ENCODE results near the gene CPNE7. TPM values are rescaled to one million over a fixed set of nuclear protein-coding genes. Genes with fewer than 3 reads are reported as not detected.
"Not testable (repeated sequence)": the region's sequence is repeated elsewhere in the genome, so short reads cannot be mapped to it uniquely, and the experiment has no call there.

Gene CPNE7
- total RNA-seq, 1 donor from 2014 or later: 56.0 TPM

DNA sequence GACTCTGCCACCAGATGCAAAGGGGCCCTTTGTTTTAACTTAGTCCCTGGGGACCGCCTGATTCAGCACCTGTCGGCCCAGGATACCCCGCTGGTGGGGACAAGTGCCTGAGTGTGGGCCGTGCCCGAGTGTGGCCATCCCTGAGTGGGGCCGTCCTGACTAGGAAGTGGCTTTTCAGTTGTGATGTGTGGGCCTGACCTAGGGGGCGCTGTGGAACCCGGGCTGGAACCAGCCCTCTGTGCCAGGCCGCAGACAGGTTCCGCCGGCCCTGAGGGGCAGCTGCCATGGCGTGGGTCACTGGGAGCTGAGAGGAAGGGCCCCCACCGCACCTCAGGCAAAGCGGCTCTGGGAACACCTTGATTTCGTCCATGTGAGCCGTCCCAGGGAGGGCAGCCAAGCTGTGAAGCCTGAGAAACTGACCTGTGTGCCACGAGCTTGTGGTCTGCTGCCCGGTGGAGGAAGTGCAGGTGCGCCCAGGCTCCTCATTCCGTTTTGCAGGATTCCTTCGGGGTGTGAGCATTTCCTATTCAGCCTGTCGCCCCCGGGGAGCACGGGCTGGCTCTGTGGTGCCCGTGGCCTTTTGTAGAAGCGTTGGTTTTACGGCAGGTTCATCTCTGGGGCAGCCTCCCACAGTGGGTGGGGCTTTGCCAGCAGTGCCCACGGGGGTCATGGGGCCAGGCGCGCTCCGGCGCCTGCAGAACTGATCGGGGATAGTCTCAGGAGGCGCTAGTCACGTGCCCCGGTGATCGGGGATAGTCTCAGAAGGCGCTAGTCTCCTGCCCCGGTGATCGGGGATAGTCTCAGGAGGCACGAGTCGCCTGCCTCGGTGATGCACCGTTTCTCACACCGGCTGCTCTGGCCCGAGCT lies 9.8 kb upstream of the CPNE7 start:
- Mint-ChIP-seq H3K9me3 (no peaks in the 10 kb centered on the region), H3K4me1 (peaks cover 38% of the 10 kb centered on the region), H3K27me3 (peaks cover 2% of the 10 kb centered on the region), H3K36me3 (ENCODE audit: low read depth) (peaks cover 46% of the 10 kb centered on the region), H3K27ac (peak overlapping the region; percentile 49), H3K4me3 (peak overlapping the region; percentile 67)
- peak; percentile 87 for DNase-seq
- intact Hi-C loops (cut with micrococcal nuclease): no loop called here

DNA sequence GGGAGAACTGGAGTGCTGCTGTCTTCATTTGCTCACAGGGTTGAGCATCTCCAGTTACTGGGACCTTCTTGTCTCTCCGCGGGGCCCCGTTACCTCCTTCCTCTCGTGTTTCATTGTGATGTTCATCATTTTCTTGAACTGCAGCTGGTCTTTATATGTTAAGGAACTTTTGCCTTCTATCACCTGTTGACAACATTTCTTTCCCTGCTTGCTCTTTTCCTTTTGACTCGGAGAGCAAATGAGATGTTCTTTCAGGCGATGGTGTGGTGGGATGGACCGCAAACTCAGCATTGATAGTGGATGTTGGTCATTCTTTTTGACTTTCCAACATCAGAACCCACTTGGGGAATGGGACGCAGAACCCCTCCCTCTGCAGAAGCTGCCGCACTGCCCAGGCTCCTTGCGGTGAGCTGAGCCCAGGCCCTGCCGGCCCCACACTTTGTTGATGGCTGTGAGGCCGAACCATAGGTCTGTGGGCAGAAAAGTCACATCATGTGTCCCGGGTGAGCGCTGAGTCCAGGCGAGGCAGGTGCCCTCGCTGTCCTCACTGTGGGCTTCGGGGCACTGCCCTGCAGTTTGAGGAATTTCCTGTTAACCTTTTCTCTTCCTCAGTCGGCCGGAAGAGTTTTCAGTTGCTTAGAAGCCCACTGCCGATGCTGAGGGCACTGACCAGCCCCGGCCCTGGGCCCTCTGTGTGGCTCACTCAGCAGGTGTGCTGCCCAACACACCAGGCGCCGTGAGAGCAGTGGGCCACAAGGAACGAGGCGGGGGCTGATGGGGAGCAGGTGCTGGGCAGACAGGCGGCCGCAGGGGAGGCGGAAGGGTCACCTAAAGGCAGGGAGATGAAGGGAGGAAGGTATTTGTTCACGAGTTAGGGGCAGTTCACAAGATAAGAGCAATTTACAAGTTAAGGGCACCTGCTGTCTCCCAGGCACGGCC lies 7.6 kb upstream of the CPNE7 start:
- Mint-ChIP-seq H3K27ac (no peak overlapping the region), H3K4me3 (no peak overlapping the region), H3K36me3 (ENCODE audit: low read depth) (peaks cover 26% of the 10 kb centered on the region), H3K4me1 (peaks cover 35% of the 10 kb centered on the region), H3K9me3 (no peaks in the 10 kb centered on the region), H3K27me3 (peaks cover 10% of the 10 kb centered on the region)
- intact Hi-C loops (cut with micrococcal nuclease): no loop called here
- no peak for DNase-seq

DNA sequence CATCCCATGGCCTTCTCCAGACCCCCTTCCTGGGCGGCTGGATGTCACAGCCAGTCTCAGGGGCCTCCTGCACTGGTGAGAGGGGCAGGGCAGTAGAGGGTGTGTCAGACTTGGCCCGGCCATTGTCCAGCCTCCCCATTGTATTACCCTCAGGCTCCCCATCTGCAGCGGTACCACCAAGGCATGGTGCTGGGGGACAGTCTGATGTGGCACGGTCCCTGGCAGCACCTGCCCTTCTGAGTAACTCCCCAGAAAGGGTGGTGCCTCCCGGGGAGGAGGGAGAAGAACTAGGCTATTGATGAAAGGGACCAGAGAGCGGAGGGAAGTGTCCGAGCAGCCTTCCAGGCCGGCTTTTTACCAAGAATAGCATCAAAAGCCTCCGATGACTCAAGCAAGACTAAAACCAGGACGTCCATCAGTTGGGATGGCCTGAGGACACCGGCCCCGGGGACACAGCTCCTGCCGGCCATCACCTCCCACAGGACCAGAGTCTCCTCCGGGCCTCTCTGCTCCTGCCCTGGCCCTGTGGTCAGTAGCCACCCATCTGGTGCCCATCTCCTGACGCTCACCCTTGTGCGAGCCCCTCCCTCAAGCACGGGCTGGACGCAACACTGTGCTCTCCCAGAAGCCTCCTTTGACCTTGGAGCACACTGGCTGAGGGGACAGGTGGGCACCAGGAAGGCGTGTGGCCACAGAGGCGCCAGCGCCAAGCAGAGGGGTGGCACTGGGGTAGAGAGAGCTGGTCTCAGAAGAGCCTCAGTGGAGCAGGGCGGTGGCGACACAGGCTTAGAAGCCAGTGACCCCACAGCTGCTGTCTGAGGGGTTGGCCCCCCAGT lies 5.8 kb upstream of the CPNE7 start:
- H3K4me1 Mint-ChIP-seq: peaks cover 21% of the 10 kb centered on the region
- peaks cover 18% of the 10 kb centered on the region for H3K27me3 Mint-ChIP-seq
- no peak for DNase-seq
- intact Hi-C loops (cut with micrococcal nuclease): no loop called here
- H3K4me3 Mint-ChIP-seq: no peak overlapping the region
- H3K27ac Mint-ChIP-seq: no peak overlapping the region
- peaks cover 11% of the 10 kb centered on the region for H3K36me3 Mint-ChIP-seq (ENCODE audit: low read depth)
- H3K9me3 Mint-ChIP-seq: no peaks in the 10 kb centered on the region

DNA sequence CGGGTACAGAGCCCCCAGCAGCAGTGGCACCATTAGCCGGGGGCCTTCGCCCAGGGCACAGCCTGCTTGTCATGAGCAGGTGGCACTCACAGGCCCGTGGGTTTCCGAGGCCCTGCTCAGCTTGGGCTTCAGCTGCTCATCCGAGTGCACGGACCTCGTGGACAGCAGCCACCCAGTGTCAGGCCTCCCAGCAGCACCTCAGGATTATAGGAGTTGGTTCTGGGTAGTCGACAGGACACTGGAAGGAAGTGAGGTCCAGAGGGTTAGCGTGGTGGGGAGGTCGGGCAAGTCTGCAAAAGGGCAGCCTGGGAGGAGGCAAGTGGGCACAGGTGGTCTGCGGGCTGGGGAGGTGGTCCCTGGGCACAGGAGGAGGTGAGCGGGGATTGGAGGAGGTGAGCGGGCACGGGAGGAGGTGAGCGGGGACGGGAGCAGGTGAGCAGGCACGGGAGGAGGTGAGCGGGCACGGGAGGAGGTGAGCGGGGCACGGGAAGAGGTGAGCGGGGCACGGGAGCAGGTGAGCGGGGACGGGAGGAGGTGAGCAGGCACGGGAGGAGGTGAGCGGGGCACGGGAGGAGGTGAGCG lies 5.1 kb upstream of the CPNE7 start:
- Mint-ChIP-seq H3K9me3 (no peaks in the 10 kb centered on the region), H3K27ac (no peak overlapping the region), H3K36me3 (ENCODE audit: low read depth) (peaks cover 6% of the 10 kb centered on the region), H3K4me3 (no peak overlapping the region), H3K27me3 (peaks cover 18% of the 10 kb centered on the region), H3K4me1 (peaks cover 14% of the 10 kb centered on the region)
- DNase-seq: no peak
- intact Hi-C loops (cut with micrococcal nuclease): no loop called here

DNA sequence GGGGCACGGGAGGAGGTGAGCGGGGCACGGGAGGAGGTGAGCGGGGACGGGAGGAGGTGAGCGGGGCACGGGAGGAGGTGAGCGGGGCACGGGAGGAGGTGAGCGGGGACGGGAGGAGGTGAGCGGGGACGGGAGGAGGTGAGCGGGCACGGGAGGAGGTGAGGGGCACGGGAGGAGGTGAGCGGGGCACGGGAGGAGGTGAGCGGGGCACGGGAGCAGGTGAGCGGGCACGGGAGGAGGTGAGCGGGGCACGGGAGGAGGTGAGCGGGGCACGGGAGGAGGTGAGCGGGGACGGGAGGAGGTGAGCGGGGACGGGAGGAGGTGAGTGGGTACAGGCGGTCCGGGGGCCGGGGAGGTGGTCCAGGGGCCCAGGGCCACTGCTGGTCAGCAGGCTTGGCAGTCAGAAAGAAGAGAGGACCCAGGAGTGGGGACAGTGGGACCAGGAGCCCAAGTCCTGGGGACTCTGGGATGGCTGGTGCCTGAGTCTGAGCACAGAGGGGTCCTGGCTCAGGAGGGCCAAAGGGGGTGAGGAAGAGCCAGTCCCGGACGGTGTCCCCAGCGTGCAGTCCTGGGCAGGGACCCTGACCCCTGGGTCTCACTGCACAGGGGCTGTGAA lies 4.5 kb upstream of the CPNE7 start:
- peaks cover 18% of the 10 kb centered on the region for H3K27me3 Mint-ChIP-seq
- intact Hi-C loops (cut with micrococcal nuclease); H3K36me3 Mint-ChIP-seq (ENCODE audit: low read depth): not testable (repeated sequence)

DNA sequence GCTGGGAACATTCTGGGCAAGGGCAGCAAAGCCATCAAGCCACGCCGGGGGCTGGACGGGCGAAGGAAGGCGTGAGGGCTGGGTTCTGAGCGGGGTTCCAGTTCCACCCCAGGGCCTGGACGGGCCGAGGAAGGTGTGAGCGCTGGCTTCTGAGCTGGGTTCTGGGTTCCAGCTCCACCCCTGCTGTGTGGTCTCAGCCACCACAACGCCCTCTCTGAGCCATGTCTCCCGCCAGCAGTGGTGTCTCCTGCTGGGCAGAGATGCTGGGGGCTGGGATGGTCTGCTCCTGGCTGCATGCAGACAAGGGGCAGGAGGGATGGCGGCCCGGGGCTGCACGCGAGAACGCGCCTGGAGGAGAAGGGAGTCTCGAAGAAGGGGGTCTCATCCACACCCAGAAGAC lies 3.9 kb upstream of the CPNE7 start:
- H3K4me1 Mint-ChIP-seq: peaks cover 8% of the 10 kb centered on the region
- intact Hi-C loops (cut with micrococcal nuclease): no loop called here
- no peak overlapping the region for H3K27ac Mint-ChIP-seq
- no peaks in the 10 kb centered on the region for H3K9me3 Mint-ChIP-seq
- H3K4me3 Mint-ChIP-seq: no peak overlapping the region
- DNase-seq: no peak
- H3K36me3 Mint-ChIP-seq (ENCODE audit: low read depth): peaks cover 4% of the 10 kb centered on the region
- H3K27me3 Mint-ChIP-seq: peaks cover 18% of the 10 kb centered on the region

More for the DNA sequence above, 4.5 kb upstream of the CPNE7 start:
- DNase-seq, H3K4me1 Mint-ChIP-seq, H3K9me3 Mint-ChIP-seq, H3K27ac Mint-ChIP-seq, H3K4me3 Mint-ChIP-seq: not testable (repeated sequence)

DNA sequence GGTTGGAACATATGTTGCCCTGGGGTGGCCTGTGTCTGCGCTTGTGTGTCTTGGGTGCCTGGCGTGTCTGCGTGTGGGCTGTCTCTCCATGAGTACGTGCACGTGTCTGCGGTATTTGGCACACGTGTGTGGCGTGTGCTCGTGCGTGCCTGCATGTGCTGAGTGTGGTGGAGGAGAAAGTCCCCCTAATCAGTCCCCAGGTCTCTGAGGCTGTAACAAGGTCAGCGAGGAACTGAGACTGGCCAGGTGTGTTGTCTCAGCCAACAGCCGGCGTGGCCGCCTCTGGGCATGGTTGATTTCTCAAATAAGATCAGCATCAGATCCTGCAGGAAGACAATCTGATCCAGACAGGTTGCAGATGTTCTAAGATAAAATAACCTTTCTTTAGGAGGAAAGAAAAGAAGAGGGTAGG lies 3.5 kb upstream of the CPNE7 start:
- Mint-ChIP-seq H3K27me3 (peaks cover 18% of the 10 kb centered on the region), H3K36me3 (ENCODE audit: low read depth) (peaks cover 4% of the 10 kb centered on the region), H3K9me3 (no peaks in the 10 kb centered on the region), H3K4me3 (no peak overlapping the region), H3K4me1 (peaks cover 8% of the 10 kb centered on the region), H3K27ac (no peak overlapping the region)
- no peak for DNase-seq
- intact Hi-C loops (cut with micrococcal nuclease): no loop called here

DNA sequence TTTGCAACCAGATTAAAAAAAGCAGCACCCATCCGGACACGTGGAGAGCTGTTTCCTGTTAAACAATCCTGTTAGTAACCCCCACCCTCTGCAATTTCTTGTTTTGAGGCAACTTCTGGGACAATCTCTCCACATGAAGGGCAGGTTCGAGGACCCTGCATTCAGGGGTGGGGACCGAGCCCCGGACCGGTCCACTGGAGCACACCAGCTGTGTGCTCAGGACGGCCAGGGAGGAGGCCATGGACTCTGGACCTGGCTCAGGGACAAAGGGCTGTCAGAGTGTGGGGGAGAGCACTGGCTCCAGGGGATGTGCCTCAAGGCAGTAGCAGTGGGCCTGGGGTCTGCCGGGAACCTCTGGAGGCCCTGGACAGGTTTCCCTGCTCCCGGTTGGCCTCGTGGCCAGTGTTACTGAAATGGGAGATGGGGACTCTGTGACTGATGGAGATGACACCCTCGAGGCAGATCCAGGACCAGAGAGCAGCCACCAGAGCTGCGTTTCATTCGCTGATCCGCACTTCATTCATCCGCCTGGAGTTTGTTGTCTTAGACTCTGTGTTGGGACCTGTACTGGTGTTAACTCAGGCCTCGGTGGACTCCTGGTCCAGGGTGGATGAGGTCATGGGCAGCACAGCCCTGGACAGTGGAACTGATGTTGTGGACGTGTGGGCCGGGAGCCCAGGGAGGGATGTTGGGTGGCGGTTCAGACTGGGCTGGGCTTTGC lies 2.9 kb upstream of the CPNE7 start:
- Mint-ChIP-seq H3K4me1 (peaks cover 8% of the 10 kb centered on the region), H3K27ac (peak overlapping the region; percentile 53), H3K9me3 (no peaks in the 10 kb centered on the region), H3K4me3 (no peak overlapping the region), H3K36me3 (ENCODE audit: low read depth) (peaks cover 4% of the 10 kb centered on the region), H3K27me3 (peaks cover 22% of the 10 kb centered on the region)
- no peak for DNase-seq
- intact Hi-C loops (cut with micrococcal nuclease): no loop called here

DNA sequence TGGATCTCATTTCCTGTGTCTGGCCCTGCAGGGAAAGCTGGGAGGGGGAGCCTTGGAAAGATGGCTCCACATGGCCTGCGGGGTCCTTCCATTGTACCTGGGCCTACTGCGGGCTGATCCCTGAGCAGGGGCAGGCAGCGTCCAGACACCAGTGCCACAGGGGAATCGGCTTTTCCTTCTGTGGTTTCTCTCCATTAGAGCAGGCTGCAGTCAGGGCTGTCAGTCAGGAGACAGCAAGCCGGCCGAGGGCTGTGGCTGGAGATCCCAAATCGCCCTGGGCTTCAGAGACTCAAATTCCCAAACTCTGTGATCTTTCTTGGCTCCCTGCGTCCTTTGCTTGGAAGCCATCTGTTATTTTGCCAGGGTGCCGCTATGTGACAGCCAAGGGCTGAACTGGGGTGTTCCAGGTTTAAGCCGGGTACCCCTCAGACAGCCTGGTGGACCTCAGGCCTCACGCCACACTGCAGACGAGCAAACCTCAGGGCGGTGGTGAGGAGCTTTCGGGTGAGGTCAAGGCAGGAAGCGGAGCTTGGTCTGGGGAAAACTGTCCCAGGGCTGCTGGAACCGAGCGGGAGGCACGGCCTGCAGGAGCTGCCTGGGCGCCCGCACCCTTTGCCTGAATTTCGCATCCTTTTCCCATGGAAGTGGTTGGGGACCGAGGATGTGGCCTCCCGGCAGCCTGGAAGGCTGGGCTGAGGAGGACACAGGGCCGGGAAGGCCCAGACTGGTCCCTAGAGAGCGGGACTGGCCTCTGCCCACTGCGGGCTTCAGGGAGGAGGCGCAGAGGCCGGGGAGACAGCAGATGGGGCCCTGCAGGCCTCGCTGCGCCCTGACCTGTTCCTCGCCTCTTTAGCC lies 1.5 kb upstream of the CPNE7 start:
- peaks cover 8% of the 10 kb centered on the region for H3K4me1 Mint-ChIP-seq
- intact Hi-C loops (cut with micrococcal nuclease): no loop called here
- H3K9me3 Mint-ChIP-seq: no peaks in the 10 kb centered on the region
- H3K27ac Mint-ChIP-seq: no peak overlapping the region
- peaks cover 4% of the 10 kb centered on the region for H3K36me3 Mint-ChIP-seq (ENCODE audit: low read depth)
- H3K4me3 Mint-ChIP-seq: peak overlapping the region; percentile 43
- no peak for DNase-seq
- H3K27me3 Mint-ChIP-seq: peaks cover 23% of the 10 kb centered on the region

DNA sequence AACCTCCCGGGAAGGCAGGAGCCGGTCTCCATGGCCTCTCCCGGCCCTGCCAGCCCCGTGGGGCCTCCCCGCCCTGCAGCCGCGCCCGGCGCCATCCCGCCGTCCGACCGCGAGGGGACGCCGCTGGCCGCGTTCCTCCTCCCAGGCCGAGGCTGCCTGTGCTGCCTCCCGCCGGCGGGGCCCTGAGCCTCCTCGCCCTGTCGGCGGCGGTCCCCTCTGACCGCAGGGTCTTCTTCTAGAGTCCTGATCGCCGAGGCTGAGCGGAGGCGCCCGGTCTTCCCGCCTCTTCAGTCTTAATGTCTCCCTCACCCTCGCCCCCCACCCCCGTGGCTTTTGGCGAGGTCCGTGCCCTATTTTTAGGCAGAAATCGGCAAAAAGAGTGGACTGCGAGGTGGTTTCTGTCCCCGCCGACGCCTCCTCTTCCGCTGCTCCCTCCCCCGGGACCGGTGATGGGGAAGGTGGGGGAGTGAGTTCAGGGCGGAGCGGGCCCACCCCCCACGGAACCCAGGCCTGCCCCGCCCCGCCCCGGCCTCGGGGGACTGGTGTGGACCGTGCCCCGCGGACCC lies 794 bp upstream of the CPNE7 start:
- Mint-ChIP-seq H3K4me3 (peak overlapping the region; percentile 70), H3K27ac (peak overlapping the region; percentile 51), H3K9me3 (no peaks in the 10 kb centered on the region), H3K27me3 (peaks cover 23% of the 10 kb centered on the region), H3K36me3 (ENCODE audit: low read depth) (peaks cover 4% of the 10 kb centered on the region), H3K4me1 (peaks cover 8% of the 10 kb centered on the region)
- DNase-seq: peak; percentile 87
- intact Hi-C loops (cut with micrococcal nuclease): loop anchor here (1.0 kb wide), 1 partner anchor 67 kb away; no protein-coding TSS in a partner anchor

DNA sequence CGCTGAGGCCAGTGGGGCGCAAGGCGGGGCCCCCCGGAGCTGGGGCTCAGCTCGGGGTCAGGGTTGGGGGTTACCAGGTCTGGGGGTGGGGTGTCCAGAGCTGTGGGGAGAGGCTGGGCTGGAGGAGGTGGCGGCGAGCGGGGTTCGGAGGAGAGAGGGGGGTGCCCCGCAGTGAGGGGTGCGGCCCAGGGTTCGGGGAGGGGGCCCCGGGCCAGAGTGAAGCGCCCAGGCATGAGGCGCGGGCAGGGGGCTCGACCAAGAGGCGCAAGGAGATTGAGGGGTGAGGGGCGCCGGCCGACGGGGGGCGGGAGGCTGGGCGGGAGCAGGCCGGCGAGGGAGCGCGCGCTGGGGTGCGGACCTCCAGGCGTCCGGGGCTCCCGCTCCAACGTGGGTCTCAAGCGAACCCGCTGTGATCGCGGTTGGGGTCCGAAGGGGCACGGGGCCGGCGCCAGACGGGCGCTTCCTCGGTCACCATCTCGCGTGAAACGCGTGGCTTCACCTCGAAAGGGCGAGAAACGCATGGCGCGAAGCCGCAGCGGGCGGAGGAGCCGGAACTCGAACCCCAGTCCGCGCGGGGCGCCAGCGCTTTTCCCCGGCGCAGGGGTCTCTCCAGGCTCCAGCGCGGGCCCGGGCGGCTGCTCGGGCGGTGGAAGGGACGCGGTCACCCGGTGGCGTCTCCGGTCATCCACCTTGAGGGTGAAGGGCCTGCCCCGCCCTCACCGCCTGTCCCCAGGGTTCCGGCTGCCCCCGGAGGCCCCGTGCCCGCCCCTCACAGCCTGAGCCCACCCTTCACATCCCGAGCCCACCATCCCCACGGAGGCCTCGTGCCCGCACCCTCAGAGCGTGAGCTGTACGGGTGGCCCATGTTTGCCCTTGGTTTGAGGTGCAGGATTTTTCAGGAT lies 846 bp downstream of the CPNE7 start:
- intact Hi-C loops (cut with micrococcal nuclease): no loop called here
- Mint-ChIP-seq H3K9me3 (no peaks in the 10 kb centered on the region), H3K4me3 (peak overlapping the region; percentile 60), H3K27ac (no peak overlapping the region), H3K4me1 (peaks cover 8% of the 10 kb centered on the region), H3K36me3 (ENCODE audit: low read depth) (peaks cover 4% of the 10 kb centered on the region), H3K27me3 (peaks cover 21% of the 10 kb centered on the region)
- DNase-seq: no peak
